ENCODE results near the gene ICAM4. TPM values are rescaled to one million over a fixed set of nuclear protein-coding genes. Genes with fewer than 3 reads are reported as not detected.

The ICAM4 gene
- polyA plus RNA-seq, 1 of the 3 experiments (the other 2 are of a cell fraction) = 0.05 TPM

GRCh38 chr19:10255358-10255757, 31.4 kb upstream of the ICAM4 start:
- POLR2A ChIA-PET = no interaction called here
- 72% methylated on average over 2 of the region's 2 CpGs for WGBS (ENCODE audit: low lambda C conversion rate)
- Histone ChIP-seq H3K79me2 (ENCODE audit: insufficient read depth) (peaks cover 21% of the 10 kb centered on the region), H4K20me1 (ENCODE audit: insufficient read depth) (no peaks in the 10 kb centered on the region), H3K9me2 (no peaks in the 10 kb centered on the region), H3K4me3 (ENCODE audit: low read depth in 2 of 2, low read length in 1 of 2) (no peak overlapping the region), H3F3A (replicated peaks; ENCODE audit: insufficient read depth) (peaks cover 10% of the 10 kb centered on the region), H3K9ac (no peak overlapping the region), H3K27ac (ENCODE audit: low read depth in 2 of 2, low read length in 1 of 2) (no peak overlapping the region), H3K4me1 (ENCODE audit: control insufficient read depth in 1 of 2, insufficient read depth in 2 of 2, low read depth in 1 of 2, low read length in 1 of 2) (peaks cover 0 to 5% of the 10 kb centered on the region in 2 experiments; a peak in 1 of 4 replicates), H3K36me3 (replicated peaks in 1 of 2; ENCODE audit: control insufficient read depth in 1 of 2, insufficient read depth in 2 of 2, low read length in 1 of 2) (peaks cover 6 to 23% of the 10 kb centered on the region in 2 experiments), H3K9me3 (no peaks in the 10 kb centered on the region), H3K27me3 (ENCODE audit: insufficient read depth) (no peaks in the 10 kb centered on the region), H3K4me2 (no peak overlapping the region), H2AFZ (ENCODE audit: low read depth) (no peak overlapping the region)
- DNase-seq = no peak
- CTCF ChIA-PET = interaction anchor here (17.2 kb wide), 1 partner anchor 128 kb away, joined by 596 read pairs; the partner anchor contains the start of gene TYK2
- TF ChIP-seq TEAD4 (IDR thresholded peaks at IDR 0.05; ENCODE audit: borderline replicate concordance, insufficient read depth) (no peak), NRF1 (IDR thresholded peaks at IDR 0.05; ENCODE audit: low read depth, low read length) (no peak), EZH2phosphoT487 (IDR thresholded peaks at IDR 0.05; ENCODE audit: borderline replicate concordance, low read depth) (no peak)

GRCh38 chr19:10256551-10256950, 30.2 kb upstream of the ICAM4 start:
- H3K4me1 ChIP-seq (ENCODE audit: control insufficient read depth in 1 of 2, insufficient read depth in 2 of 2, low read depth in 1 of 2, low read length in 1 of 2) = peaks cover 0 to 5% of the 10 kb centered on the region in 2 experiments; a peak in 1 of 4 replicates
- H3K4me2 ChIP-seq = no peak overlapping the region
- TF ChIP-seq ZBTB33 (IDR thresholded peaks at IDR 0.05; ENCODE audit: borderline replicate concordance, low read depth) (no peak), FOXM1 (IDR thresholded peaks at IDR 0.05; ENCODE audit: low read depth) (no peak)
- H3K36me3 ChIP-seq (replicated peaks in 1 of 2; ENCODE audit: control insufficient read depth in 1 of 2, insufficient read depth in 2 of 2, low read length in 1 of 2) = peaks cover 6 to 23% of the 10 kb centered on the region in 2 experiments
- peaks cover 10% of the 10 kb centered on the region for H3F3A ChIP-seq (replicated peaks; ENCODE audit: insufficient read depth)
- no peak overlapping the region for H3K4me3 ChIP-seq (ENCODE audit: low read depth in 2 of 2, low read length in 1 of 2)
- POLR2A ChIA-PET = interaction anchor here (0.6 kb wide), 1 partner anchor 62 kb away, joined by 3 read pairs; the partner anchor contains the start of gene DNMT1
- H3K9me3 ChIP-seq = no peaks in the 10 kb centered on the region
- DNase-seq = no peak
- no peaks in the 10 kb centered on the region for H3K27me3 ChIP-seq (ENCODE audit: insufficient read depth)
- CTCF ChIA-PET = interaction anchor here (6.1 to 17.2 kb wide), 2 partner anchors 13 to 127 kb away, joined by 81 to 596 read pairs; partner anchors contain the start of genes ICAM1 and TYK2
- H4K20me1 ChIP-seq (ENCODE audit: insufficient read depth) = no peaks in the 10 kb centered on the region
- H2AFZ ChIP-seq (ENCODE audit: low read depth) = no peak overlapping the region
- no peaks in the 10 kb centered on the region for H3K9me2 ChIP-seq
- H3K79me2 ChIP-seq (ENCODE audit: insufficient read depth) = peaks cover 21% of the 10 kb centered on the region
- WGBS (ENCODE audit: low lambda C conversion rate) = 97% methylated on average over 18 of the region's 18 CpGs
- no peak overlapping the region for H3K27ac ChIP-seq (ENCODE audit: low read depth in 2 of 2, low read length in 1 of 2)
- H3K9ac ChIP-seq = no peak overlapping the region

GRCh38 chr19:10256970-10257615, 29.7 kb upstream of the ICAM4 start:
- CTCF ChIA-PET = interaction anchor here (6.1 to 17.2 kb wide), 2 partner anchors 12 to 126 kb away, joined by 81 to 596 read pairs; partner anchors contain the start of genes ICAM1 and TYK2
- Histone ChIP-seq H3F3A (replicated peaks; ENCODE audit: insufficient read depth) (peaks cover 10% of the 10 kb centered on the region), H3K9me2 (no peaks in the 10 kb centered on the region), H3K4me3 (ENCODE audit: low read depth in 2 of 2, low read length in 1 of 2) (no peak overlapping the region), H3K4me1 (ENCODE audit: control insufficient read depth in 1 of 2, insufficient read depth in 2 of 2, low read depth in 1 of 2, low read length in 1 of 2) (peaks cover 0 to 5% of the 10 kb centered on the region in 2 experiments; a peak in 1 of 4 replicates), H3K9me3 (no peaks in the 10 kb centered on the region), H2AFZ (ENCODE audit: low read depth) (no peak overlapping the region), H3K4me2 (no peak overlapping the region), H3K27me3 (ENCODE audit: insufficient read depth) (no peaks in the 10 kb centered on the region), H3K9ac (no peak overlapping the region), H3K27ac (ENCODE audit: low read depth in 2 of 2, low read length in 1 of 2) (no peak overlapping the region), H3K79me2 (ENCODE audit: insufficient read depth) (peaks cover 21% of the 10 kb centered on the region), H4K20me1 (ENCODE audit: insufficient read depth) (no peaks in the 10 kb centered on the region), H3K36me3 (replicated peaks in 1 of 2; ENCODE audit: control insufficient read depth in 1 of 2, insufficient read depth in 2 of 2, low read length in 1 of 2) (peaks cover 6 to 23% of the 10 kb centered on the region in 2 experiments)
- 85% methylated on average over 9 of the region's 9 CpGs for WGBS (ENCODE audit: low lambda C conversion rate)
- no peak for DNase-seq
- POLR2A ChIA-PET = interaction anchor here (0.6 kb wide), 1 partner anchor 62 kb away, joined by 3 read pairs; the partner anchor contains the start of gene DNMT1
- TF ChIP-seq EP300 (IDR thresholded peaks at IDR 0.05; ENCODE audit: borderline replicate concordance in 1 of 2, low read depth in 1 of 2, low read length in 1 of 2) = no peak
- TF ChIP-seq RAD21 (IDR thresholded peaks at IDR 0.05; ENCODE audit: low read length) = no peak
- TF ChIP-seq PBX3 (IDR thresholded peaks at IDR 0.05) = no peak
- TF ChIP-seq RXRA (IDR thresholded peaks at IDR 0.05; ENCODE audit: borderline replicate concordance, low read depth) = no peak
- no peak for TF ChIP-seq SMC3 (IDR thresholded peaks at IDR 0.05; ENCODE audit: low read depth, low read length)
- no peak for TF ChIP-seq YY1 (IDR thresholded peaks at IDR 0.05; ENCODE audit: low read depth)
- no peak for TF ChIP-seq CTCF (IDR thresholded peaks at IDR 0.05)
- no peak for TF ChIP-seq MAX (IDR thresholded peaks at IDR 0.05; ENCODE audit: low read depth)
